HL-60 (cell line): ENCODE data around the gene SYK.
A peak's percentile ranks its signal among the peaks of the same experiment; 100 is the strongest.

Source experiments
- DNase-seq, 2 experiments: peaks; one replicate each; pipeline ENCODE4 v3.0.0-alpha.2; 2010 to 2020; ENCODE audit warnings: low read depth in 1 of 2, low spot score in 1 of 2
- H3K27ac ChIP-seq: fragments of 250-450 bp; sonication (Bioruptor Pico); replicated peaks from 2 replicates; pipeline ENCODE4 v1.5.1; 2020; ENCODE audit warnings: mild to moderate bottlenecking, moderate library complexity
- H3K27me3 ChIP-seq: fragments of 250-450 bp; sonication (Bioruptor Pico); 2 replicates; pipeline ENCODE4 v1.5.1; 2021; ENCODE audit warnings: mild to moderate bottlenecking, moderate library complexity; ENCODE audit not compliant: insufficient read depth, poor library complexity, severe bottlenecking
- H3K4me3 ChIP-seq: replicated peaks from 2 replicates; pipeline ENCODE4 v1.5.1; 2011; ENCODE audit warnings: mild to moderate bottlenecking, control low read depth, low read length; ENCODE audit not compliant: insufficient read depth
- GABPA ChIP-seq: IDR thresholded peaks from 2 replicates; pipeline ENCODE4 v1.6.1; 2012; ENCODE audit warnings: low read depth
- POLR2AphosphoS5 ChIP-seq: IDR thresholded peaks from 2 replicates; pipeline ENCODE4 v1.6.1; 2012; ENCODE audit warnings: low read depth
- SPI1 ChIP-seq: IDR thresholded peaks from 2 replicates; pipeline ENCODE4 v1.6.1; 2012; ENCODE audit warnings: low read depth, mild to moderate bottlenecking, borderline replicate concordance
- TF ChIP-seq, protein P1 (sequence below): IDR thresholded peaks from 2 replicates; pipeline ENCODE4 v1.6.1; 2012; ENCODE audit warnings: low read depth; ENCODE audit not compliant: insufficient replicate concordance
- TF ChIP-seq, protein P2 (sequence below): IDR thresholded peaks from one replicate; pipeline ENCODE4 v1.5.1; 2011; ENCODE audit warnings: low read length, control low read depth, inconsistent platforms; ENCODE audit not compliant: insufficient read depth

SYK gene

DNA sequence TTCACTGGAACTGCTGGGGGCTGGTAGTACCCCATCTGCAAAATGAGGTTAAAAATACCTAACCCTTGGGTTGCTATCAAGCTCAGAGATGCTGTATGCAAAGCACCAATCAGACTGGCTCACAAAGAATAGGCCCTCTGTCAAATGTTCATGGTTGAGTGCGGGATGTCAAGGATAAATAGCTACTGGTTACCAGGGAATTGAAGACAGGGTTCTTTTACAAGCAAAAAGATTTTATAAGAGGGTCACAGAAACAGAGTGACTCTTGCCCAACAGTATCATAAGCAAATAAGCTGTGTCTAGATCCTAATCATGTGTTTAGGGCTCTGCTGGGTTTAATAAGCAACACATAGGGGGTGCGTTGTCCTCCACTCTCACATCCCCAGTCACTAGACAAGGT, 11.9 kb downstream of the SYK start:
- Histone ChIP-seq H3K4me3 (no peak overlapping the region), H3K27ac (no peak overlapping the region), H3K27me3 (no peaks in the 10 kb centered on the region)
- no peak for DNase-seq
- TF ChIP-seq POLR2AphosphoS5, result no peak
- TF ChIP-seq, protein P1, sequence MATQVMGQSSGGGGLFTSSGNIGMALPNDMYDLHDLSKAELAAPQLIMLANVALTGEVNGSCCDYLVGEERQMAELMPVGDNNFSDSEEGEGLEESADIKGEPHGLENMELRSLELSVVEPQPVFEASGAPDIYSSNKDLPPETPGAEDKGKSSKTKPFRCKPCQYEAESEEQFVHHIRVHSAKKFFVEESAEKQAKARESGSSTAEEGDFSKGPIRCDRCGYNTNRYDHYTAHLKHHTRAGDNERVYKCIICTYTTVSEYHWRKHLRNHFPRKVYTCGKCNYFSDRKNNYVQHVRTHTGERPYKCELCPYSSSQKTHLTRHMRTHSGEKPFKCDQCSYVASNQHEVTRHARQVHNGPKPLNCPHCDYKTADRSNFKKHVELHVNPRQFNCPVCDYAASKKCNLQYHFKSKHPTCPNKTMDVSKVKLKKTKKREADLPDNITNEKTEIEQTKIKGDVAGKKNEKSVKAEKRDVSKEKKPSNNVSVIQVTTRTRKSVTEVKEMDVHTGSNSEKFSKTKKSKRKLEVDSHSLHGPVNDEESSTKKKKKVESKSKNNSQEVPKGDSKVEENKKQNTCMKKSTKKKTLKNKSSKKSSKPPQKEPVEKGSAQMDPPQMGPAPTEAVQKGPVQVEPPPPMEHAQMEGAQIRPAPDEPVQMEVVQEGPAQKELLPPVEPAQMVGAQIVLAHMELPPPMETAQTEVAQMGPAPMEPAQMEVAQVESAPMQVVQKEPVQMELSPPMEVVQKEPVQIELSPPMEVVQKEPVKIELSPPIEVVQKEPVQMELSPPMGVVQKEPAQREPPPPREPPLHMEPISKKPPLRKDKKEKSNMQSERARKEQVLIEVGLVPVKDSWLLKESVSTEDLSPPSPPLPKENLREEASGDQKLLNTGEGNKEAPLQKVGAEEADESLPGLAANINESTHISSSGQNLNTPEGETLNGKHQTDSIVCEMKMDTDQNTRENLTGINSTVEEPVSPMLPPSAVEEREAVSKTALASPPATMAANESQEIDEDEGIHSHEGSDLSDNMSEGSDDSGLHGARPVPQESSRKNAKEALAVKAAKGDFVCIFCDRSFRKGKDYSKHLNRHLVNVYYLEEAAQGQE, result no peak
- TF ChIP-seq GABPA, result no peak
- TF ChIP-seq, protein P2, sequence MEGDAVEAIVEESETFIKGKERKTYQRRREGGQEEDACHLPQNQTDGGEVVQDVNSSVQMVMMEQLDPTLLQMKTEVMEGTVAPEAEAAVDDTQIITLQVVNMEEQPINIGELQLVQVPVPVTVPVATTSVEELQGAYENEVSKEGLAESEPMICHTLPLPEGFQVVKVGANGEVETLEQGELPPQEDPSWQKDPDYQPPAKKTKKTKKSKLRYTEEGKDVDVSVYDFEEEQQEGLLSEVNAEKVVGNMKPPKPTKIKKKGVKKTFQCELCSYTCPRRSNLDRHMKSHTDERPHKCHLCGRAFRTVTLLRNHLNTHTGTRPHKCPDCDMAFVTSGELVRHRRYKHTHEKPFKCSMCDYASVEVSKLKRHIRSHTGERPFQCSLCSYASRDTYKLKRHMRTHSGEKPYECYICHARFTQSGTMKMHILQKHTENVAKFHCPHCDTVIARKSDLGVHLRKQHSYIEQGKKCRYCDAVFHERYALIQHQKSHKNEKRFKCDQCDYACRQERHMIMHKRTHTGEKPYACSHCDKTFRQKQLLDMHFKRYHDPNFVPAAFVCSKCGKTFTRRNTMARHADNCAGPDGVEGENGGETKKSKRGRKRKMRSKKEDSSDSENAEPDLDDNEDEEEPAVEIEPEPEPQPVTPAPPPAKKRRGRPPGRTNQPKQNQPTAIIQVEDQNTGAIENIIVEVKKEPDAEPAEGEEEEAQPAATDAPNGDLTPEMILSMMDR, result no peak
- TF ChIP-seq SPI1, result no peak

GRCh38 chr9:90814355-90814754, 12.7 kb downstream of the SYK start:
- no peak overlapping the region for H3K4me3 ChIP-seq
- TF ChIP-seq, protein P1, result no peak
- TF ChIP-seq GABPA, result no peak
- TF ChIP-seq, protein P2, result no peak
- no peak for TF ChIP-seq SPI1
- no peak for TF ChIP-seq POLR2AphosphoS5
- H3K27me3 ChIP-seq, result no peaks in the 10 kb centered on the region
- DNase-seq, result no peak
- H3K27ac ChIP-seq, result peak overlapping the region; percentile 76

DNA sequence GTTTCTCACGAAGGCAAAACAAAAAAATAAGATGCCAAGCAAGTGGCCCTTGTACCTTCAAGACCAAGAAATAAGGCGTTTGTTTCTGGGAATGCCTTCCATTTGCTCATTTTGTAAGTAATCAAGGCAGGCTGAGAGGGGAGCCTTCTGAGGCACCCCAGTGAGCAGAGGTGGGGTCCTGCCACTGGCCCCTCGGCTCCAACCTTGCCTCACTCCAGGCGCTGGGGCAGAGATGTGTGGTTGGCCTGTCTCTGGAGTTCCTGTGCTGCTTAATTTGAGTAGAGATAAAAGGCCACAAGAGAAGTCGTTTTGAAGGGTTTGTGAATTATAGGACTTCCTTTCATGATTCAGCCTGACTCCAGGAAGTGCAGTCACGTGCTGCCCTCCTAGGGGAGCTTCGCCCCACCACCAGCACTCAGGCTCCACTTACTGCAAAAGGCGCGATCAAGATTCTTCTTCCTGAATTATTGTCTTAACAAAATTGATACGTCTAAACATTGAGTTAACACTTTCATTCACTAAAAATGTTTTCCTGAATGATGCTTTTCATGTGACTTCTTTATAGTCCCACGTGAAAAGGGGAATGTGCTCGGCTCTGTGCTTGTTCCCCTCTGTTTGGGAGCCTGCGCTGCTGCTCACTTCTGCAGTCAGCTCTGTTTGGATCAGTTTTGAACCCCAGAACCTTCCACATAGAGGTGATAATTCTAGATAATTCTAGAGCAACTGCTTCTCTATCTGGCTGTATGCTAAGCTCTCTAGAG, 13.7 kb downstream of the SYK start:
- no peak overlapping the region for H3K4me3 ChIP-seq
- TF ChIP-seq POLR2AphosphoS5, result peak; percentile 40; the same call in 1 of the 2 replicates
- TF ChIP-seq, protein P2, result no peak
- peak; percentile 68; the same call in 1 of the 2 replicates for TF ChIP-seq SPI1
- peak overlapping the region; percentile 76 for H3K27ac ChIP-seq
- DNase-seq, result peak in 1 of 2 experiments; percentile 77
- H3K27me3 ChIP-seq, result no peaks in the 10 kb centered on the region

DNA sequence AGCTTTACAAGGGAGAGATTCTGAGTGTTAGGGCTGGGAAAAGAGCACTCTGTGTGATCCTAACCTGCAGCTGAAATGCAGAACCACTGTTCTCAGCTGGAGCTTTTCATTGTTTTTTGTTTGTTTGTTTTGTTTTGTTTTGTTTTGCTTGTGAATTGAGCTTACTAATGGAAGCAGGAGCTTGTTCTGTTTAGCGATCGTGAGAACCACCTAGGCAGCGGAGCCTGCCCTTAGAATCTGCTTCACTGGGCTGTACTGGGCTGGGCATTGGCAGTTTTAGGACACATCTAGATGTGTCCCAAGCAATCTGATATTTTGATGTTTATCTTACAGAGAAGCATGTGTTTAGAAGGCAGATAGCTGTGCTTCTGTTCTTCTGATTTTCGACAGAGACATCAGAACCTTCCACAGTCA, 14.3 kb downstream of the SYK start:
- H3K27ac ChIP-seq, result peak overlapping the region; percentile 76
- no peak overlapping the region for H3K4me3 ChIP-seq
- no peak for DNase-seq
- H3K27me3 ChIP-seq, result no peaks in the 10 kb centered on the region
- TF ChIP-seq GABPA (no peak), POLR2AphosphoS5 (no peak; the same call in 1 of the 2 replicates), SPI1 (no peak)
- TF ChIP-seq, protein P1, result no peak
- TF ChIP-seq, protein P2, result no peak
